ENCODE measurements around the gene PARD6G.

- no peak for TF ChIP-seq CTCF (IDR thresholded peaks at IDR 0.05)
- TF ChIP-seq POLR2A (IDR thresholded peaks at IDR 0.05), result no peak
- no peak for TF ChIP-seq POLR2AphosphoS5 (IDR thresholded peaks at IDR 0.05)
Observed at GRCh38 chr18:80166240-80166639, 81.1 kb downstream of the PARD6G start.
